ENCODE measurements around the gene GAD2. TPM values are rescaled to one million over a fixed set of nuclear protein-coding genes. Genes with fewer than 3 reads are reported as not detected.
A peak's percentile ranks its signal among the peaks of the same experiment; 100 is the strongest.

Gene GAD2
- total and polyA plus RNA-seq, 2 experiments from 2014 or later, result 0.56 to 0.86 TPM

GRCh38 chr10:26314265-26315013 is 97.9 kb downstream of the GAD2 start:
- Histone ChIP-seq H3K4me2 (no peak overlapping the region), H3F3A (replicated peaks; ENCODE audit: low read depth) (no peaks in the 10 kb centered on the region), H3K9me2 (ENCODE audit: insufficient read depth) (no peaks in the 10 kb centered on the region; the same call in 1 of the 2 replicates), H3K4me3 (no peak overlapping the region), H3K36me3 (ENCODE audit: insufficient read depth) (no peaks in the 10 kb centered on the region), H3K27ac (ENCODE audit: low read depth) (no peak overlapping the region), H3K79me2 (replicated peaks; ENCODE audit: insufficient read depth) (no peaks in the 10 kb centered on the region), H3K27me3 (ENCODE audit: insufficient read depth) (no peaks in the 10 kb centered on the region), H3K4me1 (ENCODE audit: insufficient read depth) (no peaks in the 10 kb centered on the region), H2AFZ (peak overlapping the region; percentile 78), H4K20me1 (replicated peaks; ENCODE audit: insufficient read depth) (no peaks in the 10 kb centered on the region)
- Mint-ChIP-seq H3K27ac (peak overlapping the region; percentile 21; the same call in 1 of the 2 replicates), H3K27me3 (ENCODE audit: insufficient read depth, low read depth, poor library complexity) (peaks cover 2% of the 10 kb centered on the region), H3K4me3 (no peak overlapping the region), H3K36me3 (ENCODE audit: low read depth) (no peaks in the 10 kb centered on the region), H3K9me3 (no peaks in the 10 kb centered on the region), H3K4me1 (peaks cover 5% of the 10 kb centered on the region; the same call in 1 of the 3 replicates)
- TF ChIP-seq EZH2 (IDR thresholded peaks at IDR 0.05; ENCODE audit: low read depth, unreplicated experiment) (no peak), EZH2phosphoT487 (IDR thresholded peaks at IDR 0.05; ENCODE audit: unreplicated experiment) (no peak), CREB1 (CRISPR knock-in tag; IDR thresholded peaks at IDR 0.05; ENCODE audit: low read depth) (no peak), JUNB (IDR thresholded peaks at IDR 0.05; ENCODE audit: unreplicated experiment) (no peak), NANOG (IDR thresholded peaks at IDR 0.05; ENCODE audit: borderline replicate concordance) (no peak), ZNF462 (CRISPR knock-in tag; IDR thresholded peaks at IDR 0.05) (no peak), ZNF114 (CRISPR knock-in tag; IDR thresholded peaks at IDR 0.05) (no peak), POLR2AphosphoS5 (IDR thresholded peaks at IDR 0.05; ENCODE audit: low read depth) (no peak), STAT1 (IDR thresholded peaks at IDR 0.05; ENCODE audit: unreplicated experiment) (no peak), ZNF331 (CRISPR knock-in tag; IDR thresholded peaks at IDR 0.05; ENCODE audit: low read depth) (no peak)
- TF ChIP-seq, protein P1, sequence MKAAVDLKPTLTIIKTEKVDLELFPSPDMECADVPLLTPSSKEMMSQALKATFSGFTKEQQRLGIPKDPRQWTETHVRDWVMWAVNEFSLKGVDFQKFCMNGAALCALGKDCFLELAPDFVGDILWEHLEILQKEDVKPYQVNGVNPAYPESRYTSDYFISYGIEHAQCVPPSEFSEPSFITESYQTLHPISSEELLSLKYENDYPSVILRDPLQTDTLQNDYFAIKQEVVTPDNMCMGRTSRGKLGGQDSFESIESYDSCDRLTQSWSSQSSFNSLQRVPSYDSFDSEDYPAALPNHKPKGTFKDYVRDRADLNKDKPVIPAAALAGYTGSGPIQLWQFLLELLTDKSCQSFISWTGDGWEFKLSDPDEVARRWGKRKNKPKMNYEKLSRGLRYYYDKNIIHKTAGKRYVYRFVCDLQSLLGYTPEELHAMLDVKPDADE (IDR thresholded peaks at IDR 0.05), result no peak
- TF ChIP-seq, protein P2, sequence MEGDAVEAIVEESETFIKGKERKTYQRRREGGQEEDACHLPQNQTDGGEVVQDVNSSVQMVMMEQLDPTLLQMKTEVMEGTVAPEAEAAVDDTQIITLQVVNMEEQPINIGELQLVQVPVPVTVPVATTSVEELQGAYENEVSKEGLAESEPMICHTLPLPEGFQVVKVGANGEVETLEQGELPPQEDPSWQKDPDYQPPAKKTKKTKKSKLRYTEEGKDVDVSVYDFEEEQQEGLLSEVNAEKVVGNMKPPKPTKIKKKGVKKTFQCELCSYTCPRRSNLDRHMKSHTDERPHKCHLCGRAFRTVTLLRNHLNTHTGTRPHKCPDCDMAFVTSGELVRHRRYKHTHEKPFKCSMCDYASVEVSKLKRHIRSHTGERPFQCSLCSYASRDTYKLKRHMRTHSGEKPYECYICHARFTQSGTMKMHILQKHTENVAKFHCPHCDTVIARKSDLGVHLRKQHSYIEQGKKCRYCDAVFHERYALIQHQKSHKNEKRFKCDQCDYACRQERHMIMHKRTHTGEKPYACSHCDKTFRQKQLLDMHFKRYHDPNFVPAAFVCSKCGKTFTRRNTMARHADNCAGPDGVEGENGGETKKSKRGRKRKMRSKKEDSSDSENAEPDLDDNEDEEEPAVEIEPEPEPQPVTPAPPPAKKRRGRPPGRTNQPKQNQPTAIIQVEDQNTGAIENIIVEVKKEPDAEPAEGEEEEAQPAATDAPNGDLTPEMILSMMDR (conservative IDR thresholded peaks at IDR 0.05; ENCODE audit: low read depth in 2 of 2), result no peak
- TF ChIP-seq, protein P3, sequence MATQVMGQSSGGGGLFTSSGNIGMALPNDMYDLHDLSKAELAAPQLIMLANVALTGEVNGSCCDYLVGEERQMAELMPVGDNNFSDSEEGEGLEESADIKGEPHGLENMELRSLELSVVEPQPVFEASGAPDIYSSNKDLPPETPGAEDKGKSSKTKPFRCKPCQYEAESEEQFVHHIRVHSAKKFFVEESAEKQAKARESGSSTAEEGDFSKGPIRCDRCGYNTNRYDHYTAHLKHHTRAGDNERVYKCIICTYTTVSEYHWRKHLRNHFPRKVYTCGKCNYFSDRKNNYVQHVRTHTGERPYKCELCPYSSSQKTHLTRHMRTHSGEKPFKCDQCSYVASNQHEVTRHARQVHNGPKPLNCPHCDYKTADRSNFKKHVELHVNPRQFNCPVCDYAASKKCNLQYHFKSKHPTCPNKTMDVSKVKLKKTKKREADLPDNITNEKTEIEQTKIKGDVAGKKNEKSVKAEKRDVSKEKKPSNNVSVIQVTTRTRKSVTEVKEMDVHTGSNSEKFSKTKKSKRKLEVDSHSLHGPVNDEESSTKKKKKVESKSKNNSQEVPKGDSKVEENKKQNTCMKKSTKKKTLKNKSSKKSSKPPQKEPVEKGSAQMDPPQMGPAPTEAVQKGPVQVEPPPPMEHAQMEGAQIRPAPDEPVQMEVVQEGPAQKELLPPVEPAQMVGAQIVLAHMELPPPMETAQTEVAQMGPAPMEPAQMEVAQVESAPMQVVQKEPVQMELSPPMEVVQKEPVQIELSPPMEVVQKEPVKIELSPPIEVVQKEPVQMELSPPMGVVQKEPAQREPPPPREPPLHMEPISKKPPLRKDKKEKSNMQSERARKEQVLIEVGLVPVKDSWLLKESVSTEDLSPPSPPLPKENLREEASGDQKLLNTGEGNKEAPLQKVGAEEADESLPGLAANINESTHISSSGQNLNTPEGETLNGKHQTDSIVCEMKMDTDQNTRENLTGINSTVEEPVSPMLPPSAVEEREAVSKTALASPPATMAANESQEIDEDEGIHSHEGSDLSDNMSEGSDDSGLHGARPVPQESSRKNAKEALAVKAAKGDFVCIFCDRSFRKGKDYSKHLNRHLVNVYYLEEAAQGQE (IDR thresholded peaks at IDR 0.05; ENCODE audit: unreplicated experiment), result no peak
- no peak for DNase-seq (ENCODE audit: low spot score)
- ATAC-seq, result no peak; the same call in 2 of the 3 replicates

All from GM23338 (cell line).